Left forelimb (tissue), 1 donor: ENCODE results near the gene TTC13.
A peak's percentile ranks its signal among the peaks of the same experiment; 100 is the strongest.

Experiments used
- DNase-seq: peaks from one replicate; pipeline ENCODE4 v3.0.0-alpha.2; 2018; ENCODE audit warnings: low spot score

Gene TTC13

DNA sequence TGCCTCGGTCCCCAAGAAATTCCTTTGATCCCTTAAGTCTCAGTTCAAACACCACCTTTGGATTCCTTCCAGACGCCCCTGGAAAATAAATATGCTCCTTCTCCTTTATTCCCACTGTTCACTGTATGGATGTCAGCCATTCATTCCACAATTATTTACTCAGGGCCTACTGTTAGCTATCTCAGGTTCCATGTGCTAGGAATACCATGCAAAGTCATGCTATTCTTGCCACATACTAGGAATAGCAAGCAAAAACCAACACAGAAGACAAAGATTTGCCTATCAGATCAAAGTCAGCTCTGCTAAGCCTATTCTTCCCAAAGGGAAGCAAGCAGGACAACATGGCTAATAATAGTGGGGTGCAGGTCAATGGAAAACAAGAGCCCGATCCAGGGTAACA is 29.8 kb downstream of the TTC13 start:
- no peak for DNase-seq

DNA sequence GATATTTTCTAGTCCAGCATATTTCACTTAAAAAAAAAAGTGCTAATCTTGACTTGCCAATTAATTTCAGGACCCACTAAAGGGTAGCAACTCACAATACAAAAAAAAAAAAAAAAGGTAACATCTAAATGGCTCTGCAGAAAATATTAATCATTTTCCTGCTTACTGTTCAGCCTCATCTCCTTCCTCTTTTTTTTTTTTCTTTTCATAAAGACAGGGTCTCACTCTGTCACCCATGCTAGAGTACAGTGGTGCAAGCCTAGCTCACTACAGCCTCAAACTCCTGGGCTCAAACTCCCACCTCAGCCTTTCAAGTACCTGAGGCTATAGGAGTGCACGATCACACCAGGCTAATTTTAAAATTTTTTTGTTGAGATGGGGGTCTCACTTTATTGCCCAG is 30.4 kb downstream of the TTC13 start:
- DNase-seq, result no peak

DNA sequence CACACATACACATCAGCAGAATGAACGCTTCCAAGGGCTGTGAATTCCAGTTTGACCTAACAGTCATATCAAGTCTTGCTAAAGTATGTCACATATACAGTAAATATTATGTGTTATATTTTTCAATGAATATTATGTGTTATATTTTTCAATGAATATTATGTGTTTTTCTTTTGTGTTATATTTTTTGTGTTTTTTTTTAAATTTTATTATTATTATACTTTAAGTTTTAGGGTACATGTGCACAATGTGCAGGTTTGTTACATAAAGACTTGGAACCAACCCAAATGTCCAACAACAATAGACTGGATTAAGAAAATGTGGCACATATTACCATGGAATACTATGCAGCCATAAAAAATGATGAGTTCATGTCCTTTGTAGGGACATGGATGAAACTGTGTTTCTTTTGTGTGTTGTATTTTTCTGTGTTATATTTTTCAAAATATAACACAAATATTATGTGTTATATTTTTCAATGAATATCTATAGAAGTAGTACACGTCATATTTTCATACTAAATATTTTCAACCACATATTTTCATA is 35.5 kb downstream of the TTC13 start:
- DNase-seq, result no peak

DNA sequence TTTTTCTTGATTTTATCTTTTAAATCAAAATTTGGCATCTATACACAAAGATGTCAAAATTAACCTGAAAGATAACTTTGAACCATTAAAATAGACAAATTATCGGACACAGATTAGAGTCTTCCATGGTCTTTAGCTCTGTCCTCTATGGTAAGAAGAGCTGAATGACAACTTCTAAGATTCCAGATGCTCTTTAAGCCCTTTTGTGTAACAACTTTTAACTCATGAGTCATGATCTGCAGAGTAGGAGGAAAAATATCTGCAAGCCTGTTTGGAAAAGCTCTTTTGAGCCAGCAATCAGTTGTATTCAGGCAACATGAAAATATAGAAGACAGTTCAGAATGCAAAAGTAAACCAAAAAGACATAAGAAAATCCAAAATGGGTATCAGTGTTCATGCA is 37.8 kb downstream of the TTC13 start:
- no peak for DNase-seq

DNA sequence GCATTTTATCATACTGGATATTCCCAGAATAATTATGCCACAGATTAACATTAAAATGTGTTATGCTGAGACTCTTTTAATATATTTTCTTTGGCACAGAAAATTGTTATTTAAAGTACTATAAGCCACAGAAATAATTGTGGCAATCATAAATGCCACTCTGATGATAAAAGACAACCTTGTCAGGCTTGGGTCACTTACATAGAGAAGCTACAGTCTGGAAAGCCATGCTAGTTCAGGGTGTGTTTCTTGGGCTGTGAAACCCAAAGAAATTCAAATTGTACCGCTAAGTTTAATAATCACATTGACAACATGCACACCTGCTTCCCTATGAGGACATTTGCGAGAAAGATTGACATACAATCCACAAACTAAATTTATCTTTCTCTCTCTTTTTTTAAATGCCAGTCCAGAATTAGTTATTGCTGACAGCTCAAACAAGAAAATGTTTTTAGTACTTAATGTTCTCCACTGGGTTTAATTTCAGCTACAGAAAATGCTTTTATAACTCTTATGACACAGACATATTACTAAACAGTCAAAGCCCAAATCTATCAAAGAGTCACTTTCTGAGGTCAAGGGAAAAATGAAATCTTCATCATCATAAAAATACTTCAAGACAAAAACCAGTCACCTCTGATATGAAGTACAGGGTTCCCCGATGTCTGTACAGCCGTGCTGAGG is 38.7 kb downstream of the TTC13 start:
- DNase-seq, result no peak

DNA sequence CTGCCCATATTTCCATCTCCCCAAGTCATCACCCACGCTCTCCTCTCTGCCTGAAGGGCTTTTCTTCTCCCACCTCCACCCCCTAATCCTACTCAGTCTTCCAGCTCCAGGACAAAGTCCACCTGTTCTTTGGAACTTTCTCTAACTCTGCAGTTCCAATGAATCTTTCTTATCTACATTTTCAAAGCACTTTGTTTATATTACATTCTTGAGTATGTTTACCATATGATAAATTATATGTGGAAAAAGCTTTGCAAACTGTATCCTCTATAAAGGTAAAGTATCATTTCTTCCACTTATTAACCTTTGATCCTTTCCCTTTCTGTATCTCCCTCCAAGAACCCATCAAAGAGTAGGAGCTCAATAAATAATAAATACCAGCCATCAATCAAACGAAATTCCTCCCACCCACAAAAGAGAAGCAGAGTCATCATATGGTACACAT is 39.7 kb downstream of the TTC13 start:
- no peak for DNase-seq

DNA sequence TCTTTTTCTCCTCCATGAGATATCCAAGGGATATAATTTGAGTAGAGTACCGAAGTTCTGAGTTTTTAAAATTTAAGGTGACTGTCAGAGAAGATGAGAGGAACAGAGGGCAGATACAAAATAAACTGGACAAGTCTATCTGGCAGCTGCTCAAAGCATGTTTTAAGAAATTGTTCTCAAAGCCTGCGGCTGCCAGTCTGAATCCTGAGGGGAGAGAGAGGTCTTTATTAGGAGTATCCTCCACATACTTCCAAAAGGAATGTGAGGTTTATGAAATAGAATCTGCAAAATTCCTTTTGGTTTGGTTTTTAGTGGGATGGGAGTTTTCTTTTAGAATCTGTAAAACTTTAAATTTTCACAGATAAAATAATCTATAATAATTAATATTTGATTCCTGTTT is 41.3 kb downstream of the TTC13 start:
- no peak for DNase-seq

DNA sequence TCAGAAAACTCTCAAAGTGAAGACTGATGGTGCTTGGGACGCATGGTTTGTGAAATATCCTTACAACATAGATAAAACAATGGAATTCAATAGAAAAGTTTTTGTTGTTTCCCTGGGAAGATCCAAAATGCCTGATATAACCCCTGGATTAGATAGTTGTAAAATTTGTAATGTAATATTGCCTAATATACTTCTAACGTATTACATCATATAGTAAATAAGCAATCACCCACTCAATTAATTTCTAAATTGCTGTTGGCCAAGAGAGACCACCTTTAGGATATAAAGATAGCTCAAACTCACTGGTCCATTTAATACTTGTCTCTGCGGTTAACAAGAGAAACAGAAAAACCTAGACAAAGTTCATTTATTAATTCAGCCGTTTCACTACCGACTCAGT is 42.2 kb downstream of the TTC13 start:
- no peak for DNase-seq

DNA sequence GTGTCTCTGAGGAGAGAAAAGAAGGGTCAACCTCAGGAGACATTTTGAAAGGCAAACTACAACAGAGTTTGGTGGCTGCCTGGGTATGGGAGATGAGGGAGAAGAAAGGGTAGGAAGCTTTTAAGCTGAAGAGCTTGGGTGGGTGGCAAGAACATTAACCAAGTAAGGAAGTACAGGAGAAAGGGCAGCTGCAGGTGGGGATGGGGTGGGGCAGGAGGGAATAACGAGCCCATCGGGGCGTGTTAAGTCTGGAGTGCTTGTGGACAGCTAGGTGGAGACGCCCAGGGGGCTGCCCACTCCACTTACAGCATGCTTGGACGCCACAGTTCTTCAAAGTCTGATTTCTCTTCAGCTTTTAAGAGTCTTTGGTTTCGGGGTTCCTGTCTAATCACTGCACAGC is 42.8 kb downstream of the TTC13 start:
- no peak for DNase-seq

DNA sequence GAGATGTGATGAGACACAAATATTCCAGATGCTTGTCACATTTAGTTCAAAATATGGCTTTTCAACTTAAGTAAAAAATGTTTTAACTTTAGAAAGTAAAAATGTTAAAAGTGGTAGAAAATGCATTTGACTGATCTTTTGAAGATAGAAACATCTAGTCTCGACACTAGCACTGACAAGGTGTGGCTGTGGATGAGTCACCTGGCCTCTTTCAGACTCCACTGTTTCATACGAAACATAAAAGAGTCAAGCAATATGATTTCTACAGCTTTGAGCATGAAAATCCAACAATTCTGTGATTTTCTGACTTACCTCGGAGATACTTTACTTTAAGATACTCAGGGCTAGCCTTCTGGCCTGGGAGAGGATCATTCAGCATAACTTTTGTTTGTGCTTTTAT is 47.7 kb downstream of the TTC13 start:
- no peak for DNase-seq

DNA sequence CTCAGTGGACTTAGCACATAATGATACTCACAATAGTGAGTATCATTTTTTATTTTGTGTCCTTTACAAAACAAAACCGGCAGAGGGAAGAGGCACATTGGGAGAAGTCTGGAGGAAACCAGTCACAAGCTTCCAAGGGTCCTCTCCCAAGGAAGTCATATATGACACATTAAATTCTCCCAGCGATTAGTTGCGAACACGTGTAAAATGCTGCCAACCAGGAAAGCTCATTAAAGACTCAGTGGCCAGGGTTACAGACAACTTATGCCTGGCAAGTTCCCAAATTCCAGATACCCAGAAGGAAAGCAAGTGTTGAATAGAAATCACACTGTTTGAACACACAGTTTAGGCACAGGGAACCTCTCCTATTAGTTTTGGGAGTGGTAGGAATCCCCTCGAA is 52.5 kb downstream of the TTC13 start:
- DNase-seq, result no peak

DNA sequence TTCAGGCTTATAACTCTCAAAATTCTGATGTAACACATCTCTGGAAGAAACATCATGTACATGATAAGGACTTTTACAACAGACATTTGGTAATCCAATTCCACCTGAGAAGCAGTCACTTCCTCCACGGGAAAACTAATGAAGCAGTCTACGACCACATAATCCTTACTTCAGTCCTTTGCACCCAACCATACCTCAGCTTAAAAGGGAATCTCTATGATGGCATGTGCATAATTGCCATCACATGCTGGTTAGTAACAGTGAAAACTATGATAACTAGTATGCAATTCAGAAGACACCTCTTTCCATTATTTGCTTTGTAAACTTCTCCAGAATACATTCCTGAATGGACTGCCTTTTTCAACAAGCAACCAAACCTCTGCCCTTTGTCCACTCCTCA is 53.1 kb downstream of the TTC13 start:
- no peak for DNase-seq

DNA sequence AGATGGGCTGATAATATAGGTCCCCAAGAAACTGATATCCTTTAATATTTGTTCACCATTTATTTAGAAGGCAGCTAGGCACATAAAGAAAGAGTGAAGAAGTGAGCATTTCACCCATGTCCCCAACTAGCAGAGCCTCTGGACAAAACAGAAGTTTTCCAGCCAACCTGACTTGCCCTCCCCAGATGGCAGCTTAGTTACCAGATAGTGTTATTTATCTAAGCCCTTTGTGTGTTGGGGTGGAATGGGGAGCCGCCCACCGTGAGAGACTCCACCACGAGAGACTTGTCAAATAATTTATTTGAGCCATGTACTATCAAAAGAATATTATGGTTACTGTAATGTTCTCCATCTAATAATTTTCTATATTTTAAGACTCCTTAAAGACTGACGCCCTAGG is 55.5 kb downstream of the TTC13 start:
- DNase-seq, result no peak

DNA sequence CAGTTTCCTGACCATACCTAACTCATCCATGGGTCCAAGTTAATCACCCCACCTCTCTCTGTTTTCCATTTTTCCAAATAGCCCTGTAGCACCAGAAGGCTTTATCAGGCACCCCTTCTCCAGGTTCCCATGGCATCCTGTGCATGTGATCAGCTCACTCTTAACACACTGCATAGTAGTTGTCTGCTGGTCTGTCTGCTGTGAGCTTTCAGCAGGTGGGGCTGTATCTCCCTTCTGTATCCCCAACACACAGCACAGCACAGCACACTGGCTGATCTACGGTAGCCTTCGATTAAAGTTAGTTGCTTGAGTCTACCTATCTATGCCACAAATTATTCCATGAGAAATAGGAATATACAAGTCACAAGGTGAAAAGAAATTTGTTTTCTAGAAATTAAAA is 56.0 kb downstream of the TTC13 start:
- no peak for DNase-seq

DNA sequence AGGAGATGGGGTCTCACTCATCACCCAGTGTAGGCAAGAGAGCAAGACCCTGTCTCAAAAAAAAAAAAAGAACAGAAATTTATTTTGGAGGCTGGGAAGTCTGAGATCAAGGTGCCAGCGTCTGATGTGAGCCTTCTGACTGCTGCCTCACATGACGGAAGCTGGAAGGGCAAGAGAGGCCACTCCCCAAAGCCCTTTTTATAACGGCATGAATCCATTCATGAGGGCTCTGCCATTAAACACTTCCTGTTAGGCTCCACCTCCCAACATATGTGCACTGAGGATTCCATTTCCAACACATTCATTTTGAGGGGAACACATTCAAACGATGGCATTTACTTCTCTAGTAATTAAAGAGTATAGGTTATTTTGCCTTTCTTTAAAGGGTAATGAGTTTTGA is 59.5 kb downstream of the TTC13 start:
- no peak for DNase-seq

DNA sequence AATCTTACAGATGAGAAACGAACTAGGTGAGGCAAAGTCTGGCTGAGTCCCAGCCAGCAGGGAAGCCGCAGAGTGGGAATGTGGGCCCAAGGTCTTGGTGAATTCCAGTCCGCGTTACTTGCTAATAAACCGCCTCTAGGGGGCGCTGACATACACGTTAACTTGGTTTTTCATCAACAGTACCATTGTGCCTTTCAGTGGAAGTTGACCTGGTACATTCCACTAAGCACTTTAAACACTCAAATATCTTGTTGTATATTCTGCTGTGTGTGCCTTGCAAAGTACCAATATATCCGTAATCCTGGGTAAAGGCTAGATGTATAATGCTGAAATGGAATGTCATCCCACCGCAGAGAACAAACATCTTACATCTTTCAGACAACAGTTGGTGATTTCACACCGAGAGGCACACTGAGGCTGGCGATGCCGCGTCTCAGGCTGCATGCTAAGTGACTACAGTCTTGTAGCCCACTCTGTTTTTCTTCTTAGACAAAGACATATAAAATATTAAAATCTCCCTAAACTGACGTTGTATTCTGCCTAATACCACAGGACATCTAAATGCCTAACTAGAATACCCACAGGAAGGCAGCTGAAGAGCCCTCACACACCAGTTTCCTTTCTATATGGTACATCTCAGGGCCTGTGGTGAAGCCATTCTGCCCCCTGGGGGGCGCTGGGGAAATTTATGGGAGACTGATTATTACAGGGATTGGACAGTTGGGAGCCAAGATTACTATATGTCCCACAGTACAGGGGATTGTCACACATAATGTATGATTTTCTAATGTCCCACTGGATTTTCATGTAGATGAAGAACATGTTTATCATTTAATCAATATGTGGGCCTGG is 61.2 kb downstream of the TTC13 start:
- peak; percentile 74 for DNase-seq

DNA sequence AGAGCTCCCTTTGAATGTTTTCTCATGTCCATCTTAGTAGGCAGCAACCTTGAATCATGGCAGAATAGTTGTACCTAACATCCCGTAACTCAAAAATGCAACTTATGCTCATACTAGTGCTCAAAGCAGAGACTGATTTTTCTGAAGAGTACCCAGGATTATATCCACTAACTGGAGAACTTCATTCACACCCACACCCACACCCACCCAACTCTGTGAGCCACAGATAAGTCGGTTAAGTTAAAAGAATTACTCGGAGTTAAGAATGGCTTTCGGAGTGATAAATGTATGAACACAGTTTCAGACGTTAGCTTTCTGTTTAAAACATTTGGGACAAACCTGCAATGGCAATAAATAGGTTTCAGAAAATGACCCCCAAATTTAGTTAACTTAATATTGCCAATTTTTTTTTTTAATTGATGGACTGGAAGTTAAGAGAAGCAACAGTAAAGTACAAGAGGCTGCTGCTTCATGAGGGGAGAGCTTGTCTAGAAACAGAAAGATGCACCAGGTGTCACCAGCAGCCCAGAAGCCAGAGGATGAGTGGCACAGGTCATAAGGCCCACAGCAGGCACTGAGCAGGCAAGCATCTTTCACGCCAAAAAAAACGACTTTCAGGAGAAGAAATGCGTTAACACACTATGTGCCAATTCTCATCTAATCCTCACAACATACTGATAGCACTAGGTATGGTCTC is 61.9 kb downstream of the TTC13 start:
- no peak for DNase-seq

DNA sequence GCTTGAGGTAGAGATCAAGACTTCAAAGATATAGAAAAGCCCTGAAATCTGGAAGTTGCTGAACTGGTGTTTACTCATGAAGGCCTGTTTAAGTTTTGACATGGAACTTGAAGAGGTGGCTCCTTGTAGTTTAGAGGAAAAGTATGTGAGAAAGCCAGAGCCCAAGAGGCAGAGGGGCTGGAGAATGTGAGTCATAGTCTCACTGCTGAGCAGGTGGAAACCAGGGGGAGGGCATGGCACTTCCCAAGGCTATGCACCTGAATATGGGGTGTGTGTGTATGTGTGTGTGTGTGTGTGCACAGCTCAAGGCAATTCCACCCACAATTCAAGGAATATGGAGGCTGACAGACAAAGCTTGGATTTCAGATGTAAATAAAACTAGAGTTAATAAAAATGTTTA is 63.6 kb downstream of the TTC13 start:
- no peak for DNase-seq

DNA sequence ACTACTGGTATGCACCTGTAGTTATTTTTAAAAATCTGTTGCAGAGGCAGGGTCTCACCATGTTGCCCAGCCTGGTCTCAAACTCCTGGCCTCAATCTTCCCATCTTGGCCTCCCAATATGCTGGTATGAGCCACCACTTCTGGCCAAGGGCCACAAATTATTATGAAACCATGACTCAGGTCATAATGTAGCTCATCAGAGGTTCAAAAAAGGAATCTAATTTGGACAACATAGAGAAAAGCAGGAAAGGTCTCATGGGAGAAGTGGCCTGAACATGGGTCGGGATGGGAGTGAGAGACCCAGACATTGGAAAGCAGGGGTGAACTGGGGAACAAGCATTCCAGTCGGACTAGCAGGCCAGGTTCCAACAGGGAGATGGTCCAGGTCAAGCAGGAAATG is 65.2 kb downstream of the TTC13 start:
- DNase-seq, result no peak

DNA sequence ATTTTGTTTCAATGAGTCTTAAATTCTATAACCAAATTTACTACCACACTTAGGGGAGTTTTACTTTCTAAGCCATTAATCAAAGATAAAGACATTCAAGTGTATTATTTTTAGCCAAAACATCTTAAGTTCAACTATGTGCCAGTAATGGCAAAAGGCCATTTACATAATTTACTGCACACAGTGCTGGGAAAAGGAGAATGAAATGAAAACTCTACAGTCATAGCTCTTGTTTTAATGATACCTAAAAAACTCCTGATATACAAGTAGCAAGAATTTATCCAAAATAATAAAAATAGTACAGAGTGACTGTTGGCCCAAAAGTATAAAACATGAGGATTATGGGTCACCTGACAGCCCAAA is 67.9 kb downstream of the TTC13 start:
- DNase-seq, result no peak

DNA sequence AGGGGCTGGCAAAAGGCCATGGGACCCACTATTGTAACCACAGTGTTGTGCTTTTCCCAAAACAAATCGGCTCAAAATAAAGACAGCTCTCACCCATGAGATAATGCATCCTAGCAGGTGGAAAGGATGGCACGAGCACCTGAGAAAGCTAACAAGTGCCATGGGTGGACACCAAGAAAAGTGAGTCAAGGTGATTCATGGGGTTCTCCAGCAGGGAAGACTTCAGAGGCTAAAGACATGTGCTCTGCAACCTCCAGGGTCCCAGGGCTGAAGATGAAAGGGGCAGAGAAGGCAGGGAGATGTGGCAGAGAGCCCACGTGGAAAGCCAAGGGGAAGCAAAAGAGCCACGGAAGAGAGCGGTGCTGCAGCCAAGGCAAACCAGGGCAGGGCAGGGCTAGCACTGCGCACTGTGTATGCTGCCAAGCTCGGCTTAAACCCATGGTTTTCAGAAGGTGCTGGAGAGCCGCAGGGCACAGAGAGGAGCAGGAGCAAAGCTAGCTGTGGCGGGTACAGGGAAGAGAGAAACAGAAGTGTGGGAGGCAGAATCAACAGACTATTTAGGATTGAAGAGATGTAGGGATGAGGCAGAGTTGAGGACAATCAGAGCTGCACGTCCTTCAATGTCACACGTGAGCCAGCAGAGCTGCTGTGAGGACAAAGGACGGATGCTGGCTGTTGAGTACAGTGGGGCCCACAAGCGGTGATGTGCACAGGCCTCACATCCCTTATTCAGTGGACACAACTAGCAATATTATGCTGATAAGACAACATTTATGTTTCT is 68.5 kb downstream of the TTC13 start:
- no peak for DNase-seq
